Neuronal stem cell (in vitro differentiated cells): ENCODE results near the gene CFAP61.
A peak's percentile ranks its signal among the peaks of the same experiment; 100 is the strongest.

Experiments used
- DNase-seq: peaks from one replicate; pipeline ENCODE4 v3.0.0-alpha.2; 2013; ENCODE audit warnings: low spot score
- H2AFZ ChIP-seq: one replicate; pipeline ENCODE4 v1.6.1; 2013; ENCODE audit warnings: mild to moderate bottlenecking, low read length, inconsistent platforms
- H2AK5ac ChIP-seq: 2 replicates; pipeline ENCODE4 v1.6.1; 2013; ENCODE audit warnings: low read depth, mild to moderate bottlenecking, inconsistent platforms, low read length, moderate library complexity, mixed read lengths
- H2BK120ac ChIP-seq: 2 replicates; pipeline ENCODE4 v1.6.1; 2013; ENCODE audit warnings: low read depth, mild to moderate bottlenecking, inconsistent platforms, low read length, moderate library complexity, mixed read lengths
- H2BK12ac ChIP-seq: one replicate; pipeline ENCODE4 v1.6.1; 2013; ENCODE audit warnings: low read length, inconsistent platforms
- H2BK15ac ChIP-seq: 2 replicates; pipeline ENCODE4 v1.6.1; 2013; ENCODE audit warnings: mild to moderate bottlenecking, low read length, inconsistent platforms, mixed read lengths
- H2BK5ac ChIP-seq: one replicate; pipeline ENCODE4 v1.6.1; 2013; ENCODE audit warnings: inconsistent platforms, mild to moderate bottlenecking, low read length, moderate library complexity
- H3K14ac ChIP-seq: one replicate; pipeline ENCODE4 v1.6.1; 2013; ENCODE audit warnings: low read length, inconsistent platforms
- H3K18ac ChIP-seq: 2 replicates; pipeline ENCODE4 v1.6.1; 2013; ENCODE audit warnings: low read length, inconsistent platforms
- H3K23ac ChIP-seq: 2 replicates; pipeline ENCODE4 v1.6.1; 2013; ENCODE audit warnings: low read depth, mild to moderate bottlenecking, mixed read lengths, low read length, inconsistent platforms; ENCODE audit not compliant: poor library complexity
- H3K27ac ChIP-seq: replicated peaks from 3 replicates; pipeline ENCODE4 v1.5.1; 2013; ENCODE audit warnings: low read length, inconsistent platforms
- H3K27me3 ChIP-seq, 3 experiments: 2 replicates each; pipeline ENCODE4 v1.6.1; 2013; ENCODE audit warnings: low read length in 3 of 3, mild to moderate bottlenecking in 2 of 3, inconsistent platforms in 1 of 3, low read depth in 1 of 3, mixed read lengths in 1 of 3, moderate library complexity in 1 of 3; ENCODE audit not compliant: control insufficient read depth in 3 of 3, insufficient read depth in 3 of 3
- H3K36me3 ChIP-seq, 2 donors: replicated peaks in 1 of 2; 2 replicates each; pipeline ENCODE4 v1.6.1; 2013; ENCODE audit warnings: low read length in 2 of 2; ENCODE audit not compliant: control insufficient read depth in 2 of 2, insufficient read depth in 2 of 2
- H3K4ac ChIP-seq: 2 replicates; pipeline ENCODE4 v1.6.1; 2013; ENCODE audit warnings: inconsistent platforms, mild to moderate bottlenecking, low read length, moderate library complexity
- H3K4me1 ChIP-seq, 2 donors: 1 replicate in 1 of 2; 2 replicates in 1 of 2; pipeline ENCODE4 v1.6.1; 2013; ENCODE audit warnings: low read length in 2 of 2, low read depth in 1 of 2; ENCODE audit not compliant: control insufficient read depth in 2 of 2, insufficient read depth in 1 of 2
- H3K4me2 ChIP-seq: one replicate; pipeline ENCODE4 v1.6.1; 2013; ENCODE audit warnings: mild to moderate bottlenecking, low read length, inconsistent platforms; ENCODE audit not compliant: insufficient read depth, poor library complexity, severe bottlenecking
- H3K4me3 ChIP-seq, 2 donors: 2 replicates each; pipeline ENCODE4 v1.5.1; 2013; ENCODE audit warnings: low read length in 2 of 2, mild to moderate bottlenecking in 2 of 2, inconsistent platforms in 1 of 2, moderate library complexity in 1 of 2
- H3K79me1 ChIP-seq: one replicate; pipeline ENCODE4 v1.6.1; 2013; ENCODE audit warnings: low read depth, mild to moderate bottlenecking, inconsistent platforms, low read length, moderate library complexity
- H3K9ac ChIP-seq: one replicate; pipeline ENCODE4 v1.6.1; 2013; ENCODE audit warnings: mild to moderate bottlenecking, low read depth, low read length, inconsistent platforms; ENCODE audit not compliant: poor library complexity
- H3K9me3 ChIP-seq, 2 donors: replicated peaks in 1 of 2; 2 replicates each; pipeline versions ENCODE3 to v1.6.1; 2013; ENCODE audit warnings: low read length in 2 of 2, mild to moderate bottlenecking in 2 of 2, inconsistent platforms in 1 of 2, low read depth in 1 of 2, mixed read lengths in 1 of 2, moderate library complexity in 1 of 2; ENCODE audit not compliant: control insufficient read depth in 2 of 2, insufficient read depth in 1 of 2
- H4K8ac ChIP-seq: one replicate; pipeline ENCODE4 v1.6.1; 2013; ENCODE audit warnings: low read depth, mild to moderate bottlenecking, inconsistent platforms, low read length, moderate library complexity
- H4K91ac ChIP-seq: one replicate; pipeline ENCODE4 v1.6.1; 2013; ENCODE audit warnings: low read length, low read depth, mild to moderate bottlenecking, inconsistent platforms; ENCODE audit not compliant: poor library complexity
- WGBS, 2 donors: extraction: QIAGEN DNeasy Blood & Tissue Kit; methylation state at CpG; one replicate each; pipeline ENCODE4 v1.1.7; 2013; ENCODE audit warnings: missing lambda C conversion rate in 2 of 2, mixed read lengths in 1 of 2; ENCODE audit not compliant: insufficient read length in 2 of 2, insufficient replicate concordance in 1 of 2; ENCODE audit errors: extremely low coverage in 2 of 2; 5-methylcytosine and 5-hydroxymethylcytosine counted together

The CFAP61 gene

DNA sequence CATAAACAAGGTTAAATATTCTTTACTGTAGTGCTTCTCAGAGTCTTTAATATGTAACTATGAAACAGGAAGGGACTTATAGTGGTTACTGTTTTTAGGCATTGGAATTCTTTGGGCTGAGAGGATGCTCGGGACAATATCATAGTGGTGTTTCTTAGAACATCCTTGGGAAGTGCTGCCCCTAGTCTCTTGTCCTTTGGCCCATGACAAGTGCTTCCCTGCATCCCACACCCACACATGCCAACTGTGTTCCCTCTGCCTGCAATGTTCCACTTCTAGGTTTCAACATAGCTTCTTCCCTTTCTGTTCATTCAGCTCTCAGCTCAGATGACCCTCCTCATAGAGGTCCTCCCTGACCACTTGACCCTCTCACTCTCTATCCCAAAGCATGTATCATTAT lies 37.6 kb downstream of the CFAP61 start:
- Histone ChIP-seq H3K23ac (no peak overlapping the region), H2AFZ (no peak overlapping the region), H2BK15ac (no peak overlapping the region), H3K79me1 (no peaks in the 10 kb centered on the region), H3K4ac (no peak overlapping the region), H2BK5ac (no peak overlapping the region), H4K8ac (no peak overlapping the region), H3K9ac (no peak overlapping the region), H3K18ac (no peak overlapping the region), H4K91ac (no peak overlapping the region), H3K4me1 (no peaks in the 10 kb centered on the region), H3K4me2 (no peak overlapping the region), H3K36me3 (no peaks in the 10 kb centered on the region), H2AK5ac (no peak overlapping the region), H3K14ac (no peak overlapping the region), H2BK120ac (no peak overlapping the region), H3K9me3 (no peaks in the 10 kb centered on the region), H3K27ac (no peak overlapping the region), H3K4me3 (no peak overlapping the region), H3K27me3 (peaks cover 0 to 6% (median 0%) of the 10 kb centered on the region in 3 experiments), H2BK12ac (no peak overlapping the region)
- no CpG with 5 or more reads among the region's 1 CpG for WGBS, 2 donors
- no peak for DNase-seq

- no peak overlapping the region for H3K9ac ChIP-seq
- H2BK15ac ChIP-seq, result no peak overlapping the region
- no peak overlapping the region for H3K18ac ChIP-seq
- no peak overlapping the region for H2AK5ac ChIP-seq
- no peak for DNase-seq
- H3K4me3 ChIP-seq, result no peak overlapping the region
- no peaks in the 10 kb centered on the region for H3K79me1 ChIP-seq
- H2AFZ ChIP-seq, result no peak overlapping the region
- H3K4ac ChIP-seq, result no peak overlapping the region
- H4K91ac ChIP-seq, result no peak overlapping the region
- H3K23ac ChIP-seq, result no peak overlapping the region
- no peak overlapping the region for H3K27ac ChIP-seq
- no peak overlapping the region for H2BK120ac ChIP-seq
- no peak overlapping the region for H2BK12ac ChIP-seq
- H3K36me3 ChIP-seq, result no peaks in the 10 kb centered on the region
- no peak overlapping the region for H3K14ac ChIP-seq
- no peak overlapping the region for H4K8ac ChIP-seq
- H3K4me1 ChIP-seq, result no peaks in the 10 kb centered on the region
- WGBS, 2 donors, result no CpG with 5 or more reads among the region's 4 CpGs
- no peak overlapping the region for H3K4me2 ChIP-seq
- H2BK5ac ChIP-seq, result no peak overlapping the region
- no peaks in the 10 kb centered on the region for H3K9me3 ChIP-seq
- H3K27me3 ChIP-seq, result peaks cover 0 to 5% (median 0%) of the 10 kb centered on the region in 3 experiments
Measured at GRCh38 chr20:20092827-20093226, 40.5 kb downstream of the CFAP61 start.

GRCh38 chr20:20094410-20094809 lies 42.1 kb downstream of the CFAP61 start:
- peaks cover 0 to 4% (median 0%) of the 10 kb centered on the region in 3 experiments for H3K27me3 ChIP-seq
- H3K27ac ChIP-seq, result no peak overlapping the region
- peak overlapping the region; percentile 33 for H2AFZ ChIP-seq
- H3K14ac ChIP-seq, result no peak overlapping the region
- H3K9me3 ChIP-seq, result no peaks in the 10 kb centered on the region
- no peaks in the 10 kb centered on the region for H3K4me1 ChIP-seq
- no peak overlapping the region for H2BK15ac ChIP-seq
- H3K9ac ChIP-seq, result no peak overlapping the region
- H2BK5ac ChIP-seq, result no peak overlapping the region
- H3K79me1 ChIP-seq, result no peaks in the 10 kb centered on the region
- no peak overlapping the region for H3K4ac ChIP-seq
- no peak for DNase-seq
- no peak overlapping the region for H4K91ac ChIP-seq
- no peak overlapping the region for H2AK5ac ChIP-seq
- no CpG with 5 or more reads among the region's 6 CpGs for WGBS, 2 donors
- no peak overlapping the region for H3K18ac ChIP-seq
- no peak overlapping the region for H2BK120ac ChIP-seq
- no peak overlapping the region for H3K23ac ChIP-seq
- H3K36me3 ChIP-seq, result no peaks in the 10 kb centered on the region
- no peak overlapping the region for H4K8ac ChIP-seq
- no peak overlapping the region for H2BK12ac ChIP-seq
- H3K4me3 ChIP-seq, result no peak overlapping the region
- no peak overlapping the region for H3K4me2 ChIP-seq

DNA sequence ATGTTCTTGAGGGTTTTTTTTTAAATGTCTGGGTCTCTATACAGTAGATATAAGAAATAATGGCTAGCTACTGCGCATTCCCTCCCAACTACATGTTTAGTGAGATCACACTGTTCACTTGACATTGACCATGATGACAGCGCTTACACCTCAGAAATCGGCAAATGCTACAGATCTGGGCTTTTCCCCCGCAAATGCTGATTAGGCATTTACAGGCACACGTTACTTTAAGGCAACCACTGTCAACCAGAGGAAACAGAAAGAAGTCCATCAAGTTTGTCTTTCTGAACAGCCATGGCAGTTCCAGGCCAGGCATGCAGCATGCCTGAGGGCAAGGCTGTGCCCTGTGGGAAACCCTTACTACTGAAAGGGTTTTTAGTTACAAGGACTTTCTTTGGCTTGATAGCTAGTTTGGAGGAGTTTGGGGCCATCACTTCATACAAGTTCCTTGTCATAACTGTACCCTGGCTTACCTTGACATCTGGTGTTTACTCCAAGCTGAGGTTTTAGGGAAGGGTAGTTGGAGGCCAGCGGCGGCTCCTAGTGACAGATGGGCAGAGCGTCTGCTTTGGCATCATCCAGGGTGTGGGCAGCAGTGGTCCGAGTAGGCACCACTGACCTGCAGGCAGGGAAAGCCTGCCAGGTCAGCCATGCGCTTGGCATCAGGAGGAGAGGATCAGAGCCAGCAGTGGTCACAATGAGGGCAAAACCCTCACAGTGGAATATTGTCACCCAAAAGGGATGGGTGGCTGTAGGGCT lies 43.0 kb downstream of the CFAP61 start:
- no peak overlapping the region for H2BK12ac ChIP-seq
- no peak overlapping the region for H3K27ac ChIP-seq
- no peak overlapping the region for H4K91ac ChIP-seq
- H3K23ac ChIP-seq, result no peak overlapping the region
- H2BK15ac ChIP-seq, result no peak overlapping the region
- no peak overlapping the region for H3K4me3 ChIP-seq
- no peaks in the 10 kb centered on the region for H3K4me1 ChIP-seq
- no peak overlapping the region for H4K8ac ChIP-seq
- H2AFZ ChIP-seq, result no peak overlapping the region
- no peak overlapping the region for H3K14ac ChIP-seq
- H3K27me3 ChIP-seq, result peaks cover 0 to 4% (median 0%) of the 10 kb centered on the region in 3 experiments
- H3K4me2 ChIP-seq, result no peak overlapping the region
- H3K9ac ChIP-seq, result no peak overlapping the region
- no peaks in the 10 kb centered on the region for H3K79me1 ChIP-seq
- H3K18ac ChIP-seq, result peak overlapping the region; percentile 17
- H3K4ac ChIP-seq, result no peak overlapping the region
- no peaks in the 10 kb centered on the region for H3K9me3 ChIP-seq
- no peak for DNase-seq
- no peak overlapping the region for H2AK5ac ChIP-seq
- H2BK120ac ChIP-seq, result no peak overlapping the region
- no peaks in the 10 kb centered on the region for H3K36me3 ChIP-seq
- no peak overlapping the region for H2BK5ac ChIP-seq
- no CpG with 5 or more reads among the region's 10 CpGs for WGBS, 2 donors
